Endothelial cell of umbilical vein (primary cell): ENCODE measurements around the gene DDX46. TPM values are rescaled to one million over a fixed set of nuclear protein-coding genes. Genes with fewer than 3 reads are reported as not detected.

ENCODE experiments used
- BruUV-seq: library from RNA; stranded (reverse); fragments of 400-500 nt; replicated peaks from 2 replicates; lab custom pipeline; 2021; lab: Mats Ljungman, UMichigan
- CTCF ChIA-PET: fragments of 300-600, 350-600 bp; sonication (Branson Sonifier 250); formaldehyde crosslinking; loops from one replicate; lab custom pipeline; 2021; ENCODE audit warnings: antibody characterized with exemption, inconsistent platforms; lab: Charles Lee
- POLR2A ChIA-PET: fragments of 300-600, 350-600 bp; sonication (Branson Sonifier 250); formaldehyde crosslinking; loops from one replicate; lab custom pipeline; 2021; ENCODE audit warnings: antibody characterized with exemption, inconsistent platforms; lab: Charles Lee
- DNase-seq: peaks from one replicate; pipeline ENCODE4 v3.0.0-alpha.2; 2011; ENCODE audit warnings: low read depth, low spot score
- FAIRE-seq: peaks from 2 replicates; lab custom pipeline; 2011; peaks lifted over from hg19 to GRCh38; lab: Jason Lieb, UNC
- H2AFZ ChIP-seq: 2 replicates; pipeline ENCODE4 v1.6.0; 2012; ENCODE audit warnings: low read depth, low read length, control low read depth, inconsistent platforms
- H3K27ac ChIP-seq: 2 replicates; pipeline ENCODE4 v1.5.1; 2011; ENCODE audit warnings: low read depth, mild to moderate bottlenecking, control low read depth, low read length, moderate library complexity; ENCODE audit not compliant: insufficient read depth
- H3K27me3 ChIP-seq, 2 experiments: 2 replicates each; pipeline versions ENCODE4 v1.6.0 to v1.6.1; 2011; ENCODE audit warnings: low read length in 2 of 2, mixed read lengths in 1 of 2; ENCODE audit not compliant: control insufficient read depth in 2 of 2, insufficient read depth in 2 of 2
- H3K36me3 ChIP-seq, 2 experiments: 2 replicates in 1 of 2; 3 replicates in 1 of 2; pipeline ENCODE4 v1.5.1; 2011; ENCODE audit warnings: low read length in 2 of 2, mild to moderate bottlenecking in 1 of 2, moderate library complexity in 1 of 2; ENCODE audit not compliant: control insufficient read depth in 2 of 2, insufficient read depth in 2 of 2; ENCODE audit errors: extremely low read depth in 1 of 2
- H3K4me1 ChIP-seq: 3 replicates; pipeline ENCODE4 v1.5.1; 2011; ENCODE audit warnings: mild to moderate bottlenecking, low read length; ENCODE audit not compliant: control insufficient read depth, insufficient read depth; ENCODE audit errors: extremely low read depth
- H3K4me2 ChIP-seq: 2 replicates; pipeline ENCODE4 v1.6.1; 2011; ENCODE audit warnings: low read length, control low read depth, mixed read lengths; ENCODE audit not compliant: insufficient read depth
- H3K4me3 ChIP-seq, 3 experiments: fragments of 200-600 bp in 1 of 3; sonication (generic), shearing (Covaris generic) in 1 of 3; replicated peaks in 1 of 3; 2 replicates each; pipeline ENCODE4 v1.5.1; 2011 to 2016; ENCODE audit warnings: control low read depth in 3 of 3, low read length in 3 of 3, mild to moderate bottlenecking in 2 of 3, inconsistent platforms in 1 of 3, low read depth in 1 of 3, moderate library complexity in 1 of 3; ENCODE audit not compliant: insufficient read depth in 1 of 3
- H3K79me2 ChIP-seq: 2 replicates; pipeline ENCODE4 v1.6.0; 2012; ENCODE audit warnings: low read length, inconsistent platforms; ENCODE audit not compliant: control insufficient read depth, insufficient read depth
- H3K9ac ChIP-seq: replicated peaks from 2 replicates; pipeline ENCODE3; 2011; ENCODE audit warnings: low read length, control low read depth; ENCODE audit not compliant: insufficient read depth; ENCODE audit errors: extremely low read depth
- H3K9me1 ChIP-seq: replicated peaks from 3 replicates; pipeline ENCODE4 v1.6.0; 2011; ENCODE audit warnings: mild to moderate bottlenecking, low read length; ENCODE audit not compliant: control insufficient read depth, insufficient read depth; ENCODE audit errors: extremely low read depth
- H3K9me3 ChIP-seq: replicated peaks from 2 replicates; pipeline ENCODE4 v1.5.1; 2012; ENCODE audit warnings: low read length, inconsistent platforms; ENCODE audit not compliant: control insufficient read depth, insufficient read depth
- H4K20me1 ChIP-seq: replicated peaks from 2 replicates; pipeline ENCODE3; 2011; ENCODE audit warnings: mild to moderate bottlenecking, low read length; ENCODE audit not compliant: control insufficient read depth, insufficient read depth; ENCODE audit errors: extremely low read depth
- CTCF ChIP-seq, 2 donors: IDR thresholded peaks; 1 replicate in 1 of 2; 2 replicates in 1 of 2; pipeline ENCODE4 v1.5.1; 2011; ENCODE audit warnings: low read length in 2 of 2, mild to moderate bottlenecking in 2 of 2, moderate library complexity in 2 of 2, control low read depth in 1 of 2, inconsistent platforms in 1 of 2, low read depth in 1 of 2; ENCODE audit not compliant: insufficient read depth in 1 of 2; ENCODE audit errors: extremely low read depth in 1 of 2
- EZH2 ChIP-seq: IDR thresholded peaks from 2 replicates; pipeline ENCODE4 v1.6.1; 2012; ENCODE audit warnings: borderline replicate concordance, low read depth, mild to moderate bottlenecking, moderate library complexity, low read length, inconsistent platforms; ENCODE audit not compliant: severe bottlenecking
- FOS ChIP-seq: IDR thresholded peaks from 2 replicates; pipeline ENCODE4 v1.6.1; 2011; ENCODE audit warnings: mild to moderate bottlenecking, low read length, moderate library complexity, borderline replicate concordance; ENCODE audit not compliant: insufficient read depth
- GATA2 ChIP-seq: IDR thresholded peaks from 2 replicates; pipeline ENCODE4 v1.7.0; 2011; ENCODE audit warnings: low read depth, mild to moderate bottlenecking, moderate library complexity, mixed read lengths, low read length; ENCODE audit not compliant: insufficient read length, insufficient read depth
- JUN ChIP-seq: IDR thresholded peaks from 2 replicates; pipeline ENCODE4 v1.6.1; 2011; ENCODE audit warnings: borderline replicate concordance, low read depth; ENCODE audit not compliant: insufficient read length, insufficient read depth
- MAX ChIP-seq: IDR thresholded peaks from 2 replicates; pipeline ENCODE4 v1.6.1; 2011; ENCODE audit not compliant: insufficient read depth, insufficient read length
- MYC ChIP-seq: IDR thresholded peaks from one replicate; pipeline ENCODE4 v1.6.1; 2011; ENCODE audit warnings: mild to moderate bottlenecking, low read depth, low read length
- POLR2A ChIP-seq: IDR thresholded peaks from 2 replicates; pipeline ENCODE4 v1.6.1; 2012; ENCODE audit warnings: low read depth, mild to moderate bottlenecking, control low read depth, low read length
- POLR2AphosphoS5 ChIP-seq: IDR thresholded peaks from 2 replicates; pipeline ENCODE4 v1.6.1; 2012; ENCODE audit warnings: low read depth, mild to moderate bottlenecking, control low read depth, low read length, moderate library complexity; ENCODE audit not compliant: insufficient read depth
- dilution Hi-C: fragments of 300-500 bp; cut with MboI; formaldehyde crosslinking; loops from one replicate; pipeline ENCODE4 v1.15.0; 2019; ENCODE audit warnings: low sequenced_read_pairs; ENCODE audit not compliant: extremely low pct_ligation_motif_present
- intact Hi-C: fragments of 100-400 bp; cut with micrococcal nuclease; formaldehyde crosslinking; loops from one replicate; pipeline ENCODE4 v1.10.0; 2022
- polyA plus RNA-seq, 4 experiments: library from polyadenylated mRNA; depleted of rRNA in 3 of 4; stranded (reverse) in 3 of 4; unstranded in 1 of 4; fragments of >200 nt; gene quantifications; 2 replicates each; pipeline versions ENCODE4 v1.2.1 to v1.2.3, GENCODE V29; 2011 to 2012; ENCODE audit warnings: missing spikeins in 1 of 4
- total RNA-seq: library from RNA; stranded (reverse); gene quantifications from 2 replicates; pipeline ENCODE4 v1.2.3, GENCODE V29; 2021

The DDX46 gene
- total and polyA plus RNA-seq, 2 donors (not counting 3 experiments of a cell fraction or from before 2014, with no cell fraction given), result 16.0 to 65.2 TPM

DNA sequence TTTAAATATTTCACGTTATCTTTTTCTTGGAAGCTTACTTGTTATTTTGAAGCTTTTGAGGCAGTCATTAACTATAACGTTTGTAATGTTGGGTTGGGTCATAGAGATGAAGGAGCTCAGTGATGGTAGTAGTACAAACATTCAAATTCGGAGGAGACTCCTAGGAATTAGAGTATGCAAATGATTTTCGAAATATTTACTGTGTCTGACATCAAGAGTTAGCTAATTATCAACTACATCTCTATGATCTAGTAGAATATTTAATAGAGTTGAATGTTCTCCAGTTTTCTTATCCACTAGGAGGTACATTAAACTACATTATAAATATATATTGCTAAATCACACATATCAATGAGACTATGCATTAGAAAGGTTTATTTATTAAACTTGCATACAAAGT, 58.4 kb downstream of the DDX46 start:
- Histone ChIP-seq H2AFZ (no peak overlapping the region), H3K4me2 (no peak overlapping the region), H3K4me3 (no peak overlapping the region), H3K9me3 (no peaks in the 10 kb centered on the region), H3K36me3 (peaks cover 12 to 17% of the 10 kb centered on the region in 2 experiments), H3K27ac (no peak overlapping the region), H3K9ac (no peak overlapping the region), H3K79me2 (no peaks in the 10 kb centered on the region), H3K4me1 (no peaks in the 10 kb centered on the region), H4K20me1 (no peaks in the 10 kb centered on the region), H3K9me1 (no peaks in the 10 kb centered on the region), H3K27me3 (no peaks in the 10 kb centered on the region)
- no peak for TF ChIP-seq POLR2A
- TF ChIP-seq CTCF (IDR thresholded peaks at IDR 0.05; ENCODE audit: extremely low read depth in 1 of 2, insufficient read depth in 1 of 2, low read depth in 1 of 2, low read length in 2 of 2), result no peak
- no peak for TF ChIP-seq GATA2
- no peak for TF ChIP-seq MYC
- TF ChIP-seq MAX, result no peak
- TF ChIP-seq POLR2AphosphoS5, result no peak
- no peak for TF ChIP-seq JUN
- no peak for TF ChIP-seq FOS
- no peak for TF ChIP-seq EZH2
- intact Hi-C loops (no loop called here), dilution Hi-C loops (no loop called here)
- DNase-seq (no peak), FAIRE-seq (no peak)
- no TSS peak for BruUV-seq
- ChIA-PET POLR2A (interaction anchor here (0.7 kb wide), 1 partner anchor 59 kb away, joined by 3 read pairs; no protein-coding TSS in a partner anchor), CTCF (interaction anchor here (1.0 to 1.5 kb wide), 2 partner anchors 18 to 23 kb away, joined by 3 to 5 read pairs; no protein-coding TSS in a partner anchor)
